Esophagus squamous epithelium (tissue), 5 donors: Measurements from ENCODE around the gene MAP6. TPM values are rescaled to one million over a fixed set of nuclear protein-coding genes. Genes with fewer than 3 reads are reported as not detected.

ENCODE experiments used
- DNase-seq: peaks from one replicate; lab custom pipeline; 2025; lab: John Stamatoyannopoulos, UW
- H3K27ac ChIP-seq, 4 donors: fragments of 200-600 bp; sonication (generic); one replicate each; pipeline ENCODE4 v1.5.1; 2016 to 2019; ENCODE audit warnings: mild to moderate bottlenecking in 1 of 4
- H3K27me3 ChIP-seq, 4 donors: fragments of 200-600 bp; sonication (generic); 1 replicate in 3 of 4; 2 replicates in 1 of 4; pipeline versions ENCODE4 v1.5.1 to v1.6.0; 2017 to 2021; ENCODE audit warnings: antibody characterized with exemption in 1 of 4
- H3K36me3 ChIP-seq, 3 donors: fragments of 200-600 bp; sonication (generic); one replicate each; pipeline ENCODE4 v1.5.1; 2016 to 2019
- H3K4me1 ChIP-seq, 3 donors: fragments of 200-600 bp; sonication (generic); one replicate each; pipeline ENCODE4 v1.5.1; 2017 to 2019
- H3K4me3 ChIP-seq, 4 donors: fragments of 200-600 bp; sonication (generic); 1 replicate in 3 of 4; 2 replicates in 1 of 4; pipeline ENCODE4 v1.5.1; 2016 to 2019; ENCODE audit warnings: mild to moderate bottlenecking in 2 of 4, moderate library complexity in 1 of 4
- H3K9me3 ChIP-seq, 3 donors: fragments of 200-600 bp; sonication (generic); one replicate each; pipeline ENCODE4 v1.5.1; 2016 to 2019
- POLR2A ChIP-seq, 4 donors: fragments of 450-650 bp; IDR thresholded peaks; one replicate each; pipeline ENCODE4 v1.6.1; 2017; ENCODE audit warnings: antibody characterized with exemption in 4 of 4, mild to moderate bottlenecking in 4 of 4, moderate library complexity in 3 of 4
- WGBS, 2 donors: methylation state at CpG; one replicate each; pipeline ENCODE4 v1.1.5; 2018; 5-methylcytosine and 5-hydroxymethylcytosine counted together
- intact Hi-C: fragments of 100-400 bp; cut with DNase I; formaldehyde crosslinking; loops from one replicate; pipeline ENCODE4 v1.15.0; 2022
- total RNA-seq, 4 donors: library from RNA; depleted of rRNA; stranded (reverse); fragments of >200 nt; gene quantifications; one replicate each; pipeline ENCODE4 v1.1.0, GENCODE V29; 2016
- TF ChIP-seq, protein P1 (sequence below), 6 experiments: fragments of 450-650 bp in 4 of 6; fragments of 200-600 bp in 2 of 6; sonication (generic) in 2 of 6; IDR thresholded peaks; one replicate each; pipeline ENCODE4 v1.5.1; 2016 to 2019; ENCODE audit warnings: antibody characterized with exemption in 6 of 6, mild to moderate bottlenecking in 4 of 6, moderate library complexity in 4 of 6
- donor health status: DM: yes; HTN: yes; CAD: no.

Gene MAP6
- total RNA-seq, 4 donors from 2014 or later: 0.18 to 3.6 (median 0.34) TPM

DNA sequence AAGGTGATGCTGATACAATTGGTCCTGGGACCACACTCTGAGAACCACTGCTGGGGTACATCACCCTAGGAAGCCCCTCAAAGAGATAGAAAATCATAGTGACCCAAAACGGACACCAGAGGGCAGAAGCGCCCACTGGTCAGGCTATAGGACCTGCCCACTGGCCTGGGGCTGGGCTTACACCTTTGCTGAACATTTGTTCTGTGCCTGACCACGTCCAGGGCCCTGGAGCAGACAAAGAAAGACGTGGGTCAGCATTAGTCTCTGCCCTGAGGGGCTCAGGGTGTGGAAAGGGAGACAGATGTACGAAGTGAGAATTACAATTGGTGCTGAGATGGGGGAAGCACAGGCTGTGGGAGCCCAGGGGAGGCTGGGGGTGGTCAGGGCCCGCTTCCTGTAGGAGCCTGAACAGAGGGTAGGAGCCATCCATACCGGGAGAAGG, 121.2 kb downstream of the MAP6 start:
- Histone ChIP-seq H3K27ac (no peak overlapping the region), H3K36me3 (no peaks in the 10 kb centered on the region), H3K27me3 (peaks cover 0 to 5% (median 0%) of the 10 kb centered on the region in 4 donors), H3K4me3 (no peak overlapping the region), H3K9me3 (no peaks in the 10 kb centered on the region), H3K4me1 (peaks cover 0 to 9% (median 0%) of the 10 kb centered on the region in 3 donors)
- TF ChIP-seq, protein P1, sequence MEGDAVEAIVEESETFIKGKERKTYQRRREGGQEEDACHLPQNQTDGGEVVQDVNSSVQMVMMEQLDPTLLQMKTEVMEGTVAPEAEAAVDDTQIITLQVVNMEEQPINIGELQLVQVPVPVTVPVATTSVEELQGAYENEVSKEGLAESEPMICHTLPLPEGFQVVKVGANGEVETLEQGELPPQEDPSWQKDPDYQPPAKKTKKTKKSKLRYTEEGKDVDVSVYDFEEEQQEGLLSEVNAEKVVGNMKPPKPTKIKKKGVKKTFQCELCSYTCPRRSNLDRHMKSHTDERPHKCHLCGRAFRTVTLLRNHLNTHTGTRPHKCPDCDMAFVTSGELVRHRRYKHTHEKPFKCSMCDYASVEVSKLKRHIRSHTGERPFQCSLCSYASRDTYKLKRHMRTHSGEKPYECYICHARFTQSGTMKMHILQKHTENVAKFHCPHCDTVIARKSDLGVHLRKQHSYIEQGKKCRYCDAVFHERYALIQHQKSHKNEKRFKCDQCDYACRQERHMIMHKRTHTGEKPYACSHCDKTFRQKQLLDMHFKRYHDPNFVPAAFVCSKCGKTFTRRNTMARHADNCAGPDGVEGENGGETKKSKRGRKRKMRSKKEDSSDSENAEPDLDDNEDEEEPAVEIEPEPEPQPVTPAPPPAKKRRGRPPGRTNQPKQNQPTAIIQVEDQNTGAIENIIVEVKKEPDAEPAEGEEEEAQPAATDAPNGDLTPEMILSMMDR (IDR thresholded peaks at IDR 0.05): peak; percentile 73 to 84 (median 76)
- no peak for TF ChIP-seq POLR2A (IDR thresholded peaks at IDR 0.05)
- WGBS, 2 donors: 13 to 28% methylated on average over 5 to 7 of the region's 7 CpGs
- intact Hi-C loops: no loop called here
- no peak for DNase-seq

DNA sequence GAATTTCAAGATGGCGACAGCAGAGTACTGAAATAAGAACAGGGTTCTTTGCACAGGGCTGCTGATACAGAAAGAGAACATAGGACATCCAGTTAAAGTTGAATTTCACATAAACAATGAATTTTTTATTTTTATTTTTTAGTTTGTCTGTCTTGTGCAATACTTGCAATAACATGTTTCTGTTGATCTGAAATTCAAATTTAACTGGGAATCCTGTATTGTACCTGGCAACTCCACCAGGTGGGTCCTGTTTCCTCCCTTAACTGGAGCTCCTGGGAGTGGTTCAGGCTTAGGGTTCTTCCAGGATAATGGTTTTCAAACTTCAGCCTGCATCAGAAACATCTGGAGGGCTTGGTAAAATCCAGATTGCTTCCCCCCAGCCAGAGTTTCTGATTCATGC, 121.7 kb downstream of the MAP6 start:
- H3K36me3 ChIP-seq: no peaks in the 10 kb centered on the region
- H3K27ac ChIP-seq: no peak overlapping the region
- H3K4me1 ChIP-seq: peaks cover 0 to 9% (median 0%) of the 10 kb centered on the region in 3 donors
- no peak overlapping the region for H3K4me3 ChIP-seq
- TF ChIP-seq, protein P1 (IDR thresholded peaks at IDR 0.05): no peak
- TF ChIP-seq POLR2A (IDR thresholded peaks at IDR 0.05): no peak
- H3K27me3 ChIP-seq: peaks cover 0 to 5% (median 0%) of the 10 kb centered on the region in 4 donors
- intact Hi-C loops: no loop called here
- 76 to 84% methylated on average over 1 of the region's 1 CpG for WGBS, 2 donors
- no peak for DNase-seq
- no peaks in the 10 kb centered on the region for H3K9me3 ChIP-seq

DNA sequence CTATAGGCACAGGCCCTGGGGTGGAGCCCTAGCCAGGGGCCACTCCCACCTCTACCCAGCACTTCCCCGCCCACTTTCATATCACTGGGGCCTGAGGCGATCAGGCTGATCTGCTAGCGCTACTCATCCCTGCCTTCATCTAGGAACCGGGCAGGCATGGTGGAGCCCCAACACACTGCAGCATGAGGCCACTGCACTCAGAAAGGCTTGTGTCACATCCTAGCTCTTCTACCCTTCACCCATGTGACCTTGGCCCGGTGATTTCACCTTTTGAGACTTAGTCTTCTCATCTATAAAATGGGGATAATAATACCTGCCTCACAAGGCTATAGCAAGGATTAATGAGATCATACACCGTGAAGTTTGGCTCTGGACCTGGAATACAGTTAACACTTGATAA, 125.0 kb downstream of the MAP6 start:
- H3K27me3 ChIP-seq: peaks cover 0 to 7% (median 0%) of the 10 kb centered on the region in 4 donors
- H3K36me3 ChIP-seq: no peaks in the 10 kb centered on the region
- H3K4me3 ChIP-seq: no peak overlapping the region
- H3K27ac ChIP-seq: no peak overlapping the region
- 64 to 80% methylated on average over 6 of the region's 6 CpGs for WGBS, 2 donors
- H3K4me1 ChIP-seq: peaks cover 0 to 9% (median 0%) of the 10 kb centered on the region in 3 donors
- intact Hi-C loops: no loop called here
- no peaks in the 10 kb centered on the region for H3K9me3 ChIP-seq
- TF ChIP-seq, protein P1 (IDR thresholded peaks at IDR 0.05): no peak
- no peak for TF ChIP-seq POLR2A (IDR thresholded peaks at IDR 0.05)
- no peak for DNase-seq

DNA sequence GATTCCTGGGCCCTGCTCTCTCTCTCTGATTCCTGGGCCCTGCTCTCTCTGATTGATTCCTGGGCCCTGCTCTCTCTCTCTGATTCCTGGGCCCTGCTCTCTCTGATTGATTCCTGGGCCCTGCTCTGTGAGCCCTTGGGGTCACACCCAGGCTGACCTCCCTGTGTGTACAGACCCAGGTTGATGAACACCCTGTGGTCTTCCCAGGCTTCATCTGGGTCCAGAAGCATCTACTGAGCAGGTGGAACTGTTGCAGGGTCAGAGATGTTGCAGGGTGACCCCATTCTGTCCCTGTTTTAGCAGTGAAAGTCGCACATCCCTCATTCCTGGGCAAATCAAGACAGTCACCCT, 126.8 kb downstream of the MAP6 start:
- intact Hi-C loops: no loop called here

More for the DNA sequence above, 126.8 kb downstream of the MAP6 start:
- DNase-seq: no peak
- no peak for TF ChIP-seq POLR2A (IDR thresholded peaks at IDR 0.05)
- TF ChIP-seq, protein P1 (IDR thresholded peaks at IDR 0.05): no peak
- Histone ChIP-seq H3K4me3 (no peak overlapping the region), H3K27ac (no peak overlapping the region), H3K4me1 (no peaks in the 10 kb centered on the region), H3K9me3 (no peaks in the 10 kb centered on the region), H3K36me3 (no peaks in the 10 kb centered on the region), H3K27me3 (peaks cover 0 to 7% (median 0%) of the 10 kb centered on the region in 4 donors)
- WGBS, 2 donors: 80% methylated on average over 1 of the region's 1 CpG; no CpG with 5 or more reads in 1 of the 2 donors
